ENCODE results near the gene ANKS1A.

GRCh38 chr6:35067234-35067633 lies 178.2 kb downstream of the ANKS1A start:
- TF ChIP-seq CTCF (IDR thresholded peaks at IDR 0.05 in 8 of 11, conservative IDR thresholded peaks at IDR 0.05 in 3 of 11) (no peak), POLR2A (IDR thresholded peaks at IDR 0.05) (no peak), POLR2AphosphoS5 (IDR thresholded peaks at IDR 0.05) (peak in 1 of 3 donors; percentile 14)
